Kasumi-1 (cell line): ENCODE measurements around the gene TMOD2.

ENCODE experiments used
- DNase-seq, 2 experiments: peaks; one replicate each; lab custom pipeline; 2025; lab: John Stamatoyannopoulos, UW

The TMOD2 gene

GRCh38 chr15:51750792-51751696 lies at the start of gene TMOD2:
Gene TMOD2 (plus strand): TSS chr15:51751597. CDS start chr15:51766442, 14,845 bp downstream.
- no peak for DNase-seq

GRCh38 chr15:51702710-51703109 lies 48.7 kb upstream of the TMOD2 start:
- no peak for DNase-seq

- DNase-seq, result no peak
Observed at GRCh38 chr15:51706291-51706690, 45.1 kb upstream of the TMOD2 start.

- no peak for DNase-seq
Observed at GRCh38 chr15:51706926-51707608, 44.3 kb upstream of the TMOD2 start.

GRCh38 chr15:51708013-51708412 lies 43.4 kb upstream of the TMOD2 start:
- DNase-seq, result no peak

GRCh38 chr15:51709031-51709430 lies 42.4 kb upstream of the TMOD2 start:
- DNase-seq, result no peak

- no peak for DNase-seq
Observed at GRCh38 chr15:51714162-51714561, 37.2 kb upstream of the TMOD2 start.

- no peak for DNase-seq
Observed at GRCh38 chr15:51714911-51715310, 36.5 kb upstream of the TMOD2 start.

GRCh38 chr15:51718219-51718618 lies 33.2 kb upstream of the TMOD2 start:
- DNase-seq, result no peak

GRCh38 chr15:51718746-51719145 lies 32.7 kb upstream of the TMOD2 start:
- DNase-seq, result no peak

- DNase-seq, result no peak
Observed at GRCh38 chr15:51720201-51720995, 31.0 kb upstream of the TMOD2 start.

- no peak for DNase-seq
Observed at GRCh38 chr15:51721199-51721960, 30.0 kb upstream of the TMOD2 start.

GRCh38 chr15:51724199-51724598 lies 27.2 kb upstream of the TMOD2 start:
- no peak for DNase-seq

GRCh38 chr15:51724673-51725072 lies 26.7 kb upstream of the TMOD2 start:
- DNase-seq, result no peak

GRCh38 chr15:51726302-51727073 lies 24.9 kb upstream of the TMOD2 start:
- no peak for DNase-seq

- DNase-seq, result peak in 1 of 2 experiments; percentile 28
Observed at GRCh38 chr15:51727141-51727897, 24.1 kb upstream of the TMOD2 start.

- DNase-seq, result peak; percentile 94 to 95
Observed at GRCh38 chr15:51731549-51732267, 19.7 kb upstream of the TMOD2 start.

GRCh38 chr15:51732646-51733045 lies 18.8 kb upstream of the TMOD2 start:
- DNase-seq, result no peak
